Mucosa of descending colon (tissue), 3 donors: ENCODE results near the gene VILL. TPM values are rescaled to one million over a fixed set of nuclear protein-coding genes. Genes with fewer than 3 reads are reported as not detected.

Source experiments
- ATAC-seq: fragments of 200-7000 bp; cut with Tn5 transposase; one replicate; pipeline ENCODE4 v1.9.1; 2020; ENCODE audit warnings: mild to moderate bottlenecking, moderate library complexity
- DNase-seq, 3 donors: peaks; one replicate each; pipeline ENCODE4 v3.0.0-alpha.2; 2020
- H3K36me3 ChIP-seq: fragments of 200-600 bp; one replicate; pipeline ENCODE4 v1.8.0; 2021; ENCODE audit warnings: low read depth, mild to moderate bottlenecking
- H3K4me1 ChIP-seq: fragments of 200-600 bp; one replicate; pipeline ENCODE4 v1.8.0; 2021; ENCODE audit warnings: low read depth, mild to moderate bottlenecking
- H3K4me3 ChIP-seq: fragments of 200-600 bp; one replicate; pipeline ENCODE4 v1.8.0; 2021; ENCODE audit warnings: mild to moderate bottlenecking
- H3K9me3 ChIP-seq: fragments of 200-600 bp; one replicate; pipeline ENCODE4 v1.8.0; 2021; ENCODE audit warnings: mild to moderate bottlenecking
- CTCF ChIP-seq: fragments of 200-600 bp; IDR thresholded peaks from one replicate; pipeline ENCODE4 v1.8.0; 2022; ENCODE audit warnings: antibody characterized with exemption, mild to moderate bottlenecking
- intact Hi-C, 2 donors: fragments of 100-400 bp; cut with DNase I in 1 of 2; cut with micrococcal nuclease in 1 of 2; formaldehyde crosslinking; loops; one replicate each; pipeline versions ENCODE4 v1.11.0 to v1.11.1; 2022; cut with DNase I, micrococcal nuclease
- total RNA-seq, 3 donors: library from RNA; stranded (reverse); fragmentation: NEBNext Ultra II Directional in 2 of 3; extraction: Animal tissue kit (Norgen Biotek cat#: 25700) in 2 of 3; gene quantifications; one replicate each; pipeline versions ENCODE4 v1.2.1 to v1.2.4, GENCODE V29; 2021 to 2023
- donor health status: DM: no; HTN: no; CAD: no; lungs with moderate emphysema.
- donor health status: DM: no; HTN: no; CAD: no.
- donor health status: DM: no; HTN: yes; CAD: no.

The VILL gene
- total RNA-seq, 3 donors from 2014 or later, result 69.7 to 197 (median 150) TPM

DNA sequence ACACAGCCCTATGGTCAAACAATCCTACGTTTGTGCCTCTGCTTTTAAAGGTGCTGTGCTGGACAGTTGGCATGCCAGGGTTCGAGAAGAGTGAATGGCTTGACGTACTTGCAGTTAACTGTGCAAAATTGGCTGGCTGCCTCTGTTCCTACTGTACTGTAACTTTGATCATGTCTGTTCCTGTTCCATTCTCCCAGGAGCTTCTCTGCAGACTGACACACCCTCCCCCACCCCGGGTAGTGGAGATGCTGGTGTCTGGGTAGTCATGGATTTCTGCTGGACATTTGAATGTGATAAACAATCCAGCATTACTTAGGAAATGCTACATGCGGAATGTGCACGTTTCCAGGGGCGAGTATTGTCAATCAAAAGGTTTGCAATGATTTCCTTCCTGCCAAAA, 6.5 kb upstream of the VILL start:
- ATAC-seq, result no peak
- H3K4me1 ChIP-seq, result peaks cover 20% of the 10 kb centered on the region
- H3K9me3 ChIP-seq, result no peaks in the 10 kb centered on the region
- no peak overlapping the region for H3K4me3 ChIP-seq
- no peak for TF ChIP-seq CTCF
- H3K36me3 ChIP-seq, result no peaks in the 10 kb centered on the region
- intact Hi-C loops, result no loop called here
- peak in 1 of 3 donors; percentile 56 for DNase-seq

DNA sequence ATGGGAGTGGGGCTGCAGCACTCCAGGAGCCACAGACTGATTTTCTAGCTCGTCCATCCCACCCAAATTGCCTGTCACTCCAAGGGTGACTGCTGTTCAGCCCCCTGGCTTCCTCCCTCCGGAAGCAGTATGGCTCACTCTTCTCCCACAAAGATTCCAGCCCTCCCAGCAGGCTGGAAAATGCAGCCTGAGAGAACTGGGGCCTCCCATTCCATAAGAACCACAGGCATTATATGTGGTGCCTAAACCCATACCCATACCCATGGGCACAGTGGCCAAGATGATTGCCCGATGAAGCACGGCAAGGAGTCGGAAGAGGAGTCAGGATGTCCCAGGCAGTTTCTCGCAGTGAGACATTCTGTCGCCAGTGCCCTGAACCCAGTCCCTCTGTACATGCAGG, 6.0 kb upstream of the VILL start:
- intact Hi-C loops, result no loop called here

GRCh38 chr3:37985637-37986320, 4.8 kb upstream of the VILL start:
- no peak overlapping the region for H3K4me3 ChIP-seq
- intact Hi-C loops, result no loop called here
- H3K9me3 ChIP-seq, result no peaks in the 10 kb centered on the region
- no peak for TF ChIP-seq CTCF
- no peaks in the 10 kb centered on the region for H3K36me3 ChIP-seq
- peaks cover 31% of the 10 kb centered on the region for H3K4me1 ChIP-seq
- peak; percentile 52 for ATAC-seq
- DNase-seq, result peak; percentile 73 to 88 (median 78)

More for the DNA sequence above, 6.0 kb upstream of the VILL start:
- Histone ChIP-seq H3K9me3 (no peaks in the 10 kb centered on the region), H3K4me1 (peaks cover 23% of the 10 kb centered on the region), H3K36me3 (no peaks in the 10 kb centered on the region), H3K4me3 (no peak overlapping the region)
- ATAC-seq, result no peak
- DNase-seq, result no peak
- TF ChIP-seq CTCF, result no peak

DNA sequence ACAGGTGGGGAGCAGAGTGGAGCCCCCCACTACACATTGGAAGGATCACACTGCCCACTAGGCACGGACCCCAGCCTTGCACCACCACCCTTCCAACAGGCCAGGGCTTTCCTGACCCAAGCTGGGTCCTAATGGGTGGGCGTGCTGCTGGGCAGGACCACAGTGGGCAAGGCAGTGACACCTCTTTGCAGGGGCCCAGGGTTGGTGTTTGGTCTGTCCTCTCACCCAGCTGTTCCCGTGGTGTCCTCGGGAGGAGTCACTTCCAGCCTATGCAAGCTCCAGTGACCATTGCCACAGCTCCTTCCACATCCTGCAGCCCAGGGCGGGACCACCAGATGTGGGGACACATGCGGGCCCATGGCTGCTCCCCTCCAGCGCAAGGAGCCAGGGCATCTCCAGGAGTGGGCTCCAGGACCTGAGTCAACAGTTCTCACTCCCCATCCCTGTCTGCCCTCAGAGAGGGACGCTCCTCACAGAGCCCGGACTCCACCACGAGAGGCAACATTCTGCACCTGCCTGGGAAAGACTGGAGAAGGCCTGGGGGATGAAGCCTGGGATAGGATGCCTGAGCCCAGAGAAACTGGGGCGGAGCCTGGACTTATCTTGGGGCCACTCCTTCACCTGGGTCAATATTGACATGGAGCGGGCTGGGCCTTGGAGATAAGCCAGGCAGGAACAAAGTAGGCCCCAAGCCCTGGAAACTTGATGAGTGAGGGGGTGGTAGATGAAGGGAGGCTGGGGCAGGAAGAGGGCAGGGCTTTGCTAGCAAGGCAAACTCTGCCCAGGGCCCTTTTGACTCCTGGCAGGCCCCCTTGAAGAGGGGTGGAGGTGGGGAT, 3.9 kb upstream of the VILL start:
- DNase-seq (peak; percentile 92 to 97 (median 93)), ATAC-seq (peak; percentile 80)
- Histone ChIP-seq H3K9me3 (no peaks in the 10 kb centered on the region), H3K36me3 (no peaks in the 10 kb centered on the region), H3K4me3 (no peak overlapping the region), H3K4me1 (peaks cover 31% of the 10 kb centered on the region)
- TF ChIP-seq CTCF, result no peak
- intact Hi-C loops, result no loop called here

- no peak for TF ChIP-seq CTCF
- ATAC-seq, result peak; percentile 15
- no peak overlapping the region for H3K4me3 ChIP-seq
Measured at GRCh38 chr3:37987315-37987697, 3.3 kb upstream of the VILL start.

More at GRCh38 chr3:37987315-37987697, 3.3 kb upstream of the VILL start:
- H3K9me3 ChIP-seq, result no peaks in the 10 kb centered on the region
- peak; percentile 66 to 71 (median 70) for DNase-seq
- peaks cover 31% of the 10 kb centered on the region for H3K4me1 ChIP-seq
- H3K36me3 ChIP-seq, result no peaks in the 10 kb centered on the region
- intact Hi-C loops, result no loop called here
